ENCODE data around the gene KIAA0040.

DNA sequence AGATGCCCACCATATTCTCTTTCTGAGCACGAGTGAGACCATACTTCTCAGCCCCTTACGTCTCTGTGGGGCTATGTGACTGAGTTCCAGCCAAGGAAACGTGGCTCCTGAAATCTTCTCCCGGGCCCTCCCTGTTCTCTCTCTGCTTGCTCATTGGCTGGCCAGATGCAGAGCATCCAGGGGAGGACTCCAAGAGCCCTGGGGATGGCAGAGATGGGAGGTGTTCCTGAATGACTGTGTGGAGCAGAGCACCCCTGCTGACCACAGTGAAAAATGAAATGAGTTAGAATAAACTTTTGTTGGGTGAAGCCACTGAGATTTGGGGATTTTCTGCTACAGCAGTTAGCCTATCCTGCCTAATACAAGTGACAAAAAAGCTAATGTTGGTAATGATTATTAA is 23.8 kb downstream of the KIAA0040 start:
- no peak for TF ChIP-seq GABPA (IDR thresholded peaks at IDR 0.05 in 1 of 2, conservative IDR thresholded peaks at IDR 0.05 in 1 of 2)
- TF ChIP-seq, protein P1, sequence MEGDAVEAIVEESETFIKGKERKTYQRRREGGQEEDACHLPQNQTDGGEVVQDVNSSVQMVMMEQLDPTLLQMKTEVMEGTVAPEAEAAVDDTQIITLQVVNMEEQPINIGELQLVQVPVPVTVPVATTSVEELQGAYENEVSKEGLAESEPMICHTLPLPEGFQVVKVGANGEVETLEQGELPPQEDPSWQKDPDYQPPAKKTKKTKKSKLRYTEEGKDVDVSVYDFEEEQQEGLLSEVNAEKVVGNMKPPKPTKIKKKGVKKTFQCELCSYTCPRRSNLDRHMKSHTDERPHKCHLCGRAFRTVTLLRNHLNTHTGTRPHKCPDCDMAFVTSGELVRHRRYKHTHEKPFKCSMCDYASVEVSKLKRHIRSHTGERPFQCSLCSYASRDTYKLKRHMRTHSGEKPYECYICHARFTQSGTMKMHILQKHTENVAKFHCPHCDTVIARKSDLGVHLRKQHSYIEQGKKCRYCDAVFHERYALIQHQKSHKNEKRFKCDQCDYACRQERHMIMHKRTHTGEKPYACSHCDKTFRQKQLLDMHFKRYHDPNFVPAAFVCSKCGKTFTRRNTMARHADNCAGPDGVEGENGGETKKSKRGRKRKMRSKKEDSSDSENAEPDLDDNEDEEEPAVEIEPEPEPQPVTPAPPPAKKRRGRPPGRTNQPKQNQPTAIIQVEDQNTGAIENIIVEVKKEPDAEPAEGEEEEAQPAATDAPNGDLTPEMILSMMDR (IDR thresholded peaks at IDR 0.05; ENCODE audit: low read depth, low read length, missing input control): no peak
- TF ChIP-seq, protein P2, sequence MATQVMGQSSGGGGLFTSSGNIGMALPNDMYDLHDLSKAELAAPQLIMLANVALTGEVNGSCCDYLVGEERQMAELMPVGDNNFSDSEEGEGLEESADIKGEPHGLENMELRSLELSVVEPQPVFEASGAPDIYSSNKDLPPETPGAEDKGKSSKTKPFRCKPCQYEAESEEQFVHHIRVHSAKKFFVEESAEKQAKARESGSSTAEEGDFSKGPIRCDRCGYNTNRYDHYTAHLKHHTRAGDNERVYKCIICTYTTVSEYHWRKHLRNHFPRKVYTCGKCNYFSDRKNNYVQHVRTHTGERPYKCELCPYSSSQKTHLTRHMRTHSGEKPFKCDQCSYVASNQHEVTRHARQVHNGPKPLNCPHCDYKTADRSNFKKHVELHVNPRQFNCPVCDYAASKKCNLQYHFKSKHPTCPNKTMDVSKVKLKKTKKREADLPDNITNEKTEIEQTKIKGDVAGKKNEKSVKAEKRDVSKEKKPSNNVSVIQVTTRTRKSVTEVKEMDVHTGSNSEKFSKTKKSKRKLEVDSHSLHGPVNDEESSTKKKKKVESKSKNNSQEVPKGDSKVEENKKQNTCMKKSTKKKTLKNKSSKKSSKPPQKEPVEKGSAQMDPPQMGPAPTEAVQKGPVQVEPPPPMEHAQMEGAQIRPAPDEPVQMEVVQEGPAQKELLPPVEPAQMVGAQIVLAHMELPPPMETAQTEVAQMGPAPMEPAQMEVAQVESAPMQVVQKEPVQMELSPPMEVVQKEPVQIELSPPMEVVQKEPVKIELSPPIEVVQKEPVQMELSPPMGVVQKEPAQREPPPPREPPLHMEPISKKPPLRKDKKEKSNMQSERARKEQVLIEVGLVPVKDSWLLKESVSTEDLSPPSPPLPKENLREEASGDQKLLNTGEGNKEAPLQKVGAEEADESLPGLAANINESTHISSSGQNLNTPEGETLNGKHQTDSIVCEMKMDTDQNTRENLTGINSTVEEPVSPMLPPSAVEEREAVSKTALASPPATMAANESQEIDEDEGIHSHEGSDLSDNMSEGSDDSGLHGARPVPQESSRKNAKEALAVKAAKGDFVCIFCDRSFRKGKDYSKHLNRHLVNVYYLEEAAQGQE (IDR thresholded peaks at IDR 0.05): no peak
- no peak for TF ChIP-seq TAF1 (conservative IDR thresholded peaks at IDR 0.05)
- TF ChIP-seq RAD21 (IDR thresholded peaks at IDR 0.05): no peak
- no peak for TF ChIP-seq SP1 (IDR thresholded peaks at IDR 0.05)
- TF ChIP-seq NR2F2 (IDR thresholded peaks at IDR 0.05): no peak
- no peak for TF ChIP-seq YY1 (IDR thresholded peaks at IDR 0.05)
- TF ChIP-seq, protein P3, sequence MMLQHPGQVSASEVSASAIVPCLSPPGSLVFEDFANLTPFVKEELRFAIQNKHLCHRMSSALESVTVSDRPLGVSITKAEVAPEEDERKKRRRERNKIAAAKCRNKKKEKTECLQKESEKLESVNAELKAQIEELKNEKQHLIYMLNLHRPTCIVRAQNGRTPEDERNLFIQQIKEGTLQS (IDR thresholded peaks at IDR 0.05): no peak
